Fibroblast of peridontal ligament (primary cell): Measurements from ENCODE around the gene APLP1.
A peak's percentile ranks its signal among the peaks of the same experiment; 100 is the strongest.
"Not testable (repeated sequence)": the region's sequence is repeated elsewhere in the genome, so short reads cannot be mapped to it uniquely, and the experiment has no call there.

Experiments used
- DNase-seq: peaks from one replicate; pipeline ENCODE4 v3.0.0-alpha.2; 2010; ENCODE audit errors: extremely low read depth

The APLP1 gene

GRCh38 chr19:35868172-35868822 lies at the start of gene APLP1:
Gene APLP1, plus strand, starts transcription at chr19:35868574. Its CDS starts 63 bp downstream, at chr19:35868637.
- DNase-seq = peak; percentile 18

GRCh38 chr19:35822579-35822978 lies 45.8 kb upstream of the APLP1 start:
- no peak for DNase-seq

GRCh38 chr19:35824150-35824549 lies 44.2 kb upstream of the APLP1 start:
- DNase-seq = no peak

GRCh38 chr19:35828692-35829301 lies 39.6 kb upstream of the APLP1 start:
- peak; percentile 72 for DNase-seq

GRCh38 chr19:35830986-35831385 lies 37.4 kb upstream of the APLP1 start:
- no peak for DNase-seq

GRCh38 chr19:35832054-35832453 lies 36.3 kb upstream of the APLP1 start:
- no peak for DNase-seq

- no peak for DNase-seq
Measured at GRCh38 chr19:35833972-35834371, 34.4 kb upstream of the APLP1 start.

- DNase-seq = not testable (repeated sequence)
Measured at GRCh38 chr19:35836096-35836495, 32.3 kb upstream of the APLP1 start.

GRCh38 chr19:35841961-35842595 lies 26.3 kb upstream of the APLP1 start:
- DNase-seq = no peak

GRCh38 chr19:35842666-35843272 lies 25.6 kb upstream of the APLP1 start:
- DNase-seq = no peak

- no peak for DNase-seq
Measured at GRCh38 chr19:35843676-35844481, 24.5 kb upstream of the APLP1 start.

GRCh38 chr19:35844482-35845214 lies 23.7 kb upstream of the APLP1 start:
- DNase-seq = no peak

- DNase-seq = no peak
Measured at GRCh38 chr19:35845215-35846037, 22.9 kb upstream of the APLP1 start.

- DNase-seq = no peak
Measured at GRCh38 chr19:35846038-35846668, 22.2 kb upstream of the APLP1 start.

- no peak for DNase-seq
Measured at GRCh38 chr19:35847911-35848310, 20.5 kb upstream of the APLP1 start.

GRCh38 chr19:35848486-35848885 lies 19.9 kb upstream of the APLP1 start:
- no peak for DNase-seq

- DNase-seq = no peak
Measured at GRCh38 chr19:35848919-35849505, 19.4 kb upstream of the APLP1 start.

GRCh38 chr19:35851213-35852028 lies 17.0 kb upstream of the APLP1 start:
- DNase-seq = no peak
